Kidney (tissue), 14 donors: ENCODE results near the gene SLC4A7. TPM values are rescaled to one million over a fixed set of nuclear protein-coding genes. Genes with fewer than 3 reads are reported as not detected.

Source experiments
- DNase-seq, 5 donors: peaks; one replicate each; pipeline ENCODE4 v3.0.0-alpha.2; 2013 to 2020
- FAIRE-seq: peaks from 2 replicates; lab custom pipeline; 2012; peaks lifted over from hg19 to GRCh38; lab: Jason Lieb, UNC
- H3K27ac ChIP-seq, 2 donors: one replicate each; pipeline ENCODE4 v1.7.0; 2013; ENCODE audit warnings: low read depth in 2 of 2, low read length in 2 of 2, inconsistent platforms in 1 of 2
- H3K27me3 ChIP-seq: one replicate; pipeline ENCODE4 v1.7.1; 2013; ENCODE audit warnings: low read length, inconsistent platforms; ENCODE audit not compliant: control insufficient read depth, insufficient read depth
- H3K36me3 ChIP-seq, 3 donors: one replicate each; pipeline versions ENCODE4 v1.7.0 to v1.7.1; 2013; ENCODE audit warnings: low read length in 3 of 3, control low read depth in 1 of 3, inconsistent platforms in 1 of 3; ENCODE audit not compliant: insufficient read depth in 3 of 3, control insufficient read depth in 2 of 3
- H3K4me1 ChIP-seq, 3 donors: one replicate each; pipeline versions ENCODE4 v1.7.0 to v1.7.1; 2013; ENCODE audit warnings: low read length in 3 of 3, inconsistent platforms in 1 of 3, low read depth in 1 of 3; ENCODE audit not compliant: control insufficient read depth in 2 of 3, insufficient read depth in 2 of 3
- H3K4me3 ChIP-seq, 3 donors: one replicate each; pipeline versions ENCODE4 v1.7.0 to v1.8.1; 2013; ENCODE audit warnings: low read length in 3 of 3, control low read depth in 1 of 3, inconsistent platforms in 1 of 3
- H3K9ac ChIP-seq, 3 donors: one replicate each; pipeline versions ENCODE4 v1.7.0 to v1.7.1; 2013; ENCODE audit warnings: low read length in 3 of 3, control low read depth in 1 of 3, inconsistent platforms in 1 of 3
- H3K9me3 ChIP-seq, 3 donors: one replicate each; pipeline versions ENCODE4 v1.7.0 to v1.7.1; 2013; ENCODE audit warnings: low read length in 3 of 3, control low read depth in 1 of 3, inconsistent platforms in 1 of 3; ENCODE audit not compliant: control insufficient read depth in 2 of 3, insufficient read depth in 1 of 3
- intact Hi-C: fragments of 100-400 bp; cut with DNase I; formaldehyde crosslinking; loops from one replicate; pipeline ENCODE4 v1.11.1; 2022
- polyA plus RNA-seq: library from polyadenylated mRNA; stranded (reverse); fragments of 350-450 nt; fragmentation: Illumina TruSeq; extraction: RNeasy Lipid Tissue Mini Kit (QIAGEN cat#74804); gene quantifications from one replicate; pipeline ENCODE4 v1.2.3, GENCODE V29; 2014; ENCODE audit warnings: low read depth, low replicate concordance; ENCODE audit not compliant: insufficient read depth
- total RNA-seq: library from RNA; stranded (reverse); fragmentation: NEBNext Ultra II Directional; extraction: Animal tissue kit (Norgen Biotek cat#: 25700); gene quantifications from one replicate; pipeline ENCODE4 v1.2.1, GENCODE V29; 2021
- TF ChIP-seq, protein P1 (sequence below): IDR thresholded peaks from 3 replicates; pipeline ENCODE4 v1.5.1; 2012; ENCODE audit warnings: mild to moderate bottlenecking, moderate library complexity, borderline replicate concordance; ENCODE audit not compliant: insufficient read depth; ENCODE audit errors: extremely low read depth
- donor health status: control.
- donor health status: control.
- donor health status: control.
- donor health status: control.
- donor health status: control.
- donor health status: DM: yes; HTN: yes; CAD: no.
- donor health status: Normal renal cell carcinoma (clear cell type).

The SLC4A7 gene
- total and polyA plus RNA-seq, 2 donors from 2014 or later, result 3.5 to 47.5 TPM

DNA sequence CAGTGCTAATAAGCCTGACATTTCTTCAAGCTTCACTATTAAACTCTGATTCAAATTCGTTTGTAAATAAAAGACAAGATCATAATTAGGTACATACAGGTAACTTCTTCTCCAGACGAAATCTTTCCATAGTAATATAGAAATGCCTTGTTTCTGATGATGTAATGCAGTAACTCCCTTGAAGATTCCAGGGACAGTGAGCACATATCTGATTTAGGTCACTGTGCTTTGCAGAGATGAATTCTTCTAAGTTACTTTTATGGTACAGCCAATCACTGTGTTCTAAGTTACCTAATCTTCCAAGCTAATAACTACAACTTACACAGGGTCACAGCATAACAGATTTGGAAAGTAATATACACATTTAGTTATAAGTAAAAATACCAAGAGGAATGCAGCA lies 27.6 kb downstream of the SLC4A7 start:
- FAIRE-seq (no peak), DNase-seq (no peak)
- no peaks in the 10 kb centered on the region for H3K27me3 ChIP-seq
- peaks cover 0 to 3% (median 0%) of the 10 kb centered on the region in 3 donors for H3K4me1 ChIP-seq
- intact Hi-C loops, result no loop called here
- H3K36me3 ChIP-seq, result no peaks in the 10 kb centered on the region
- H3K9ac ChIP-seq, result no peak overlapping the region
- no peak overlapping the region for H3K27ac ChIP-seq
- no peaks in the 10 kb centered on the region for H3K9me3 ChIP-seq
- no peak overlapping the region for H3K4me3 ChIP-seq
- TF ChIP-seq, protein P1, sequence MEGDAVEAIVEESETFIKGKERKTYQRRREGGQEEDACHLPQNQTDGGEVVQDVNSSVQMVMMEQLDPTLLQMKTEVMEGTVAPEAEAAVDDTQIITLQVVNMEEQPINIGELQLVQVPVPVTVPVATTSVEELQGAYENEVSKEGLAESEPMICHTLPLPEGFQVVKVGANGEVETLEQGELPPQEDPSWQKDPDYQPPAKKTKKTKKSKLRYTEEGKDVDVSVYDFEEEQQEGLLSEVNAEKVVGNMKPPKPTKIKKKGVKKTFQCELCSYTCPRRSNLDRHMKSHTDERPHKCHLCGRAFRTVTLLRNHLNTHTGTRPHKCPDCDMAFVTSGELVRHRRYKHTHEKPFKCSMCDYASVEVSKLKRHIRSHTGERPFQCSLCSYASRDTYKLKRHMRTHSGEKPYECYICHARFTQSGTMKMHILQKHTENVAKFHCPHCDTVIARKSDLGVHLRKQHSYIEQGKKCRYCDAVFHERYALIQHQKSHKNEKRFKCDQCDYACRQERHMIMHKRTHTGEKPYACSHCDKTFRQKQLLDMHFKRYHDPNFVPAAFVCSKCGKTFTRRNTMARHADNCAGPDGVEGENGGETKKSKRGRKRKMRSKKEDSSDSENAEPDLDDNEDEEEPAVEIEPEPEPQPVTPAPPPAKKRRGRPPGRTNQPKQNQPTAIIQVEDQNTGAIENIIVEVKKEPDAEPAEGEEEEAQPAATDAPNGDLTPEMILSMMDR, result no peak

DNA sequence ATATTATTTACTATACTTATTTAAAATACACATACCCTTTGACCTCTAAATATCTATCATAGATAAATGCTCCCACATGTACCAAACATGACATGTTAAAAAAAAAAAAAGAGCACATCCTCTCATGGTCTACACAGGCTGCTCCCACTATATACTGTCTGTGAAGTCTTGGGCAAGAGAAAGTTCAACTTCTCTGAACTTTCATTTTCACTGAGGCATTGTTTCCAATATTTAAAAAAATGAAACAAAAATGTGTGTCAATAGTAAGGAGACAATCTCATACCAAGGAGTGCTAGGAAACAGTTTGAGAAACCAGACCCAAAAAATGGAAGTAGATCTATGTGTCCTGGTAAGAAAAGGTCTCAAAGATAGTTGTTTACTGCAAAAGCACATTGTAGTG lies 29.3 kb downstream of the SLC4A7 start:
- H3K9me3 ChIP-seq, result no peaks in the 10 kb centered on the region
- H3K27ac ChIP-seq, result no peak overlapping the region
- DNase-seq, result no peak
- intact Hi-C loops, result no loop called here
- TF ChIP-seq, protein P1, result no peak
- no peaks in the 10 kb centered on the region for H3K36me3 ChIP-seq
- FAIRE-seq, result no peak
- H3K4me1 ChIP-seq, result peaks cover 0 to 3% (median 0%) of the 10 kb centered on the region in 3 donors
- no peak overlapping the region for H3K4me3 ChIP-seq
- no peaks in the 10 kb centered on the region for H3K27me3 ChIP-seq
- no peak overlapping the region for H3K9ac ChIP-seq

DNA sequence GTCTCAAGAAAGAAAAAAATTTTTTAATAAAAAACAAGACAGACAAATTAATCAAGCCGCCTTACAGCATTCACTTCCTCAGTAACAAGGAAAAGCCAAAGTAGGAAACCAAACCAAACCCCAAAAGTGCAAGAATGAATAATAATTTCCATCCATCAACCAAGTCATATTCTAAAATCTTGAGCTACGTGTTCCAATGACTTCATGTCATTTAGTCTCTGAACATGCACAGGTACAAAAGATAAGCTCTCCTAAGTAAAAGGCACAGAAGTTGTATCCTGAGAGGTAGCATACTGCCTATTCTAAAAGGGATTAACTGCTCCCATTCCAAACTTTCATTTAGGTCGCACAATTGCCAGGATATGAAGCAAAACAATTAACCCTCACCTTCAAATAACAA lies 29.7 kb downstream of the SLC4A7 start:
- no peak overlapping the region for H3K27ac ChIP-seq
- no peak for FAIRE-seq
- peaks cover 0 to 3% (median 0%) of the 10 kb centered on the region in 3 donors for H3K4me1 ChIP-seq
- H3K4me3 ChIP-seq, result no peak overlapping the region
- H3K9me3 ChIP-seq, result no peaks in the 10 kb centered on the region
- no peaks in the 10 kb centered on the region for H3K36me3 ChIP-seq
- no peaks in the 10 kb centered on the region for H3K27me3 ChIP-seq
- intact Hi-C loops, result no loop called here
- TF ChIP-seq, protein P1, result no peak
- no peak overlapping the region for H3K9ac ChIP-seq
- DNase-seq, result no peak
